HepG2 (cell line): ENCODE results near the gene PHF23. TPM values are rescaled to one million over a fixed set of nuclear protein-coding genes. Genes with fewer than 3 reads are reported as not detected.

Experiments used
- AHR ChIP-seq: IDR thresholded peaks from 2 replicates; pipeline ENCODE4 v1.6.1; 2018; ENCODE audit warnings: missing genetic modification reagents, missing compliant biosample characterization
- CREM ChIP-seq, 2 experiments: sonication (generic) in 1 of 2; formaldehyde crosslinking in 1 of 2; IDR thresholded peaks; 2 replicates each; pipeline versions ENCODE4 v1.4.0 to v1.6.1; 2016 to 2020; ENCODE audit warnings: antibody characterized with exemption in 1 of 2, mild to moderate bottlenecking in 1 of 2, missing genetic modification reagents in 1 of 2
- ELF3 ChIP-seq: IDR thresholded peaks from 2 replicates; pipeline ENCODE4 v1.6.1; 2016; ENCODE audit warnings: missing genetic modification reagents, missing compliant biosample characterization
- ELK4 ChIP-seq: sonication (generic); formaldehyde crosslinking; IDR thresholded peaks from 2 replicates; pipeline ENCODE4 v1.9.0; 2021; ENCODE audit warnings: missing genetic modification reagents, borderline replicate concordance
- FOSL2 ChIP-seq: sonication (generic); formaldehyde crosslinking; IDR thresholded peaks from 2 replicates; pipeline ENCODE4 v1.4.0; 2020; ENCODE audit warnings: missing genetic modification reagents
- GLI4 ChIP-seq: sonication (generic); formaldehyde crosslinking; IDR thresholded peaks from 2 replicates; pipeline ENCODE4 v1.5.1; 2020; ENCODE audit warnings: missing genetic modification reagents, mild to moderate bottlenecking, moderate library complexity, borderline replicate concordance
- JARID2 ChIP-seq: sonication (generic); formaldehyde crosslinking; IDR thresholded peaks from 2 replicates; pipeline ENCODE4 v1.8.1; 2023; ENCODE audit warnings: missing genetic modification reagents, inconsistent platforms; ENCODE audit not compliant: insufficient replicate concordance
- JDP2 ChIP-seq: sonication (generic); formaldehyde crosslinking; IDR thresholded peaks from 2 replicates; pipeline ENCODE4 v1.8.1; 2022; ENCODE audit warnings: missing genetic modification reagents, borderline replicate concordance
- KLF16 ChIP-seq, 2 experiments: sonication (generic) in 1 of 2; formaldehyde crosslinking in 1 of 2; IDR thresholded peaks; 2 replicates each; pipeline versions ENCODE4 v1.6.1 to v1.8.0; 2016 to 2023; ENCODE audit warnings: missing genetic modification reagents in 2 of 2, missing compliant biosample characterization in 1 of 2
- PHF8 ChIP-seq: sonication (generic); formaldehyde crosslinking; IDR thresholded peaks from 2 replicates; pipeline ENCODE4 v1.5.0; 2020; ENCODE audit warnings: missing genetic modification reagents
- RAD21 ChIP-seq: fragments of 450-650 bp; formaldehyde crosslinking; IDR thresholded peaks from 2 replicates; pipeline ENCODE4 v1.5.0; 2020; ENCODE audit warnings: mild to moderate bottlenecking
- SMAD3 ChIP-seq: sonication (generic); formaldehyde crosslinking; IDR thresholded peaks from 2 replicates; pipeline ENCODE4 v1.4.0; 2020; ENCODE audit warnings: missing genetic modification reagents
- SOX5 ChIP-seq: IDR thresholded peaks from 2 replicates; pipeline ENCODE4 v1.6.1; 2016; ENCODE audit warnings: borderline replicate concordance
- ZHX1 ChIP-seq: sonication (generic); formaldehyde crosslinking; IDR thresholded peaks from 2 replicates; pipeline ENCODE4 v1.8.1; 2022; ENCODE audit warnings: low read depth, mild to moderate bottlenecking, missing genetic modification reagents
- ZIK1 ChIP-seq: sonication (generic); formaldehyde crosslinking; IDR thresholded peaks from 2 replicates; pipeline ENCODE4 v1.5.0; 2020; ENCODE audit warnings: mild to moderate bottlenecking, low read depth, missing genetic modification reagents, borderline replicate concordance
- ZMYM3 ChIP-seq: sonication (generic); formaldehyde crosslinking; IDR thresholded peaks from 2 replicates; pipeline ENCODE4 v1.5.1; 2020; ENCODE audit warnings: mild to moderate bottlenecking, missing genetic modification reagents
- ZNF235 ChIP-seq: sonication (generic); formaldehyde crosslinking; IDR thresholded peaks from 2 replicates; pipeline ENCODE4 v1.8.1; 2023; ENCODE audit warnings: mild to moderate bottlenecking, missing genetic modification reagents, borderline replicate concordance
- ZNF280B ChIP-seq: sonication (generic); formaldehyde crosslinking; IDR thresholded peaks from 2 replicates; pipeline ENCODE4 v1.5.0; 2020; ENCODE audit warnings: missing genetic modification reagents, mild to moderate bottlenecking, borderline replicate concordance
- ZNF546 ChIP-seq: sonication (generic); formaldehyde crosslinking; conservative IDR thresholded peaks from 2 replicates; pipeline ENCODE4 v1.8.1; 2023; ENCODE audit warnings: mild to moderate bottlenecking, missing genetic modification reagents
- ZNF670 ChIP-seq: sonication (generic); formaldehyde crosslinking; IDR thresholded peaks from 2 replicates; pipeline ENCODE4 v1.8.0; 2022; ENCODE audit warnings: mild to moderate bottlenecking, missing genetic modification reagents, borderline replicate concordance
- ZNF746 ChIP-seq: sonication (generic); formaldehyde crosslinking; IDR thresholded peaks from 2 replicates; pipeline ENCODE4 v1.8.0; 2022; ENCODE audit warnings: mild to moderate bottlenecking, missing genetic modification reagents
- polyA plus RNA-seq, 8 experiments: library from polyadenylated mRNA; depleted of rRNA in 3 of 8; stranded (reverse) in 7 of 8; unstranded in 1 of 8; fragments of >200 nt; fragmentation: Illumina TruSeq in 4 of 8; extraction: Trizol in 4 of 8; gene quantifications; 2 replicates each; pipeline versions ENCODE4 v1.2.1 to v1.2.3, GENCODE V29; 2011 to 2016; ENCODE audit warnings: low read depth in 4 of 8, missing spikeins in 1 of 8, mixed read lengths in 1 of 8; ENCODE audit not compliant: insufficient read depth in 1 of 8
- total RNA-seq, 5 experiments: library from RNA; depleted of rRNA; stranded (reverse); fragments of >200 nt; fragmentation: Illumina TruSeq; extraction: Trizol; gene quantifications; 2 replicates each; pipeline ENCODE4 v1.2.3, GENCODE V29; 2016; ENCODE audit warnings: low read depth in 1 of 5

PHF23 gene
- total and polyA plus RNA-seq, 2 of the 13 experiments (the other 11 are each of a cell fraction or from before 2014, with no cell fraction given), result 27.6 to 33.2 TPM

GRCh38 chr17:7241783-7242716 lies 2.8 kb upstream of the PHF23 start, which contains the start of gene GABARAP (continued):
- TF ChIP-seq ZHX1 (CRISPR knock-in tag) (no peak; the same call in 1 of the 2 replicates), PHF8 (CRISPR knock-in tag) (peak; percentile 77), ELK4 (CRISPR knock-in tag) (no peak), CREM (IDR thresholded peaks at IDR 0.05) (no peak; the same call in 1 of the 2 replicates), CREM (CRISPR knock-in tag; IDR thresholded peaks at IDR 0.05) (no peak), JARID2 (CRISPR knock-in tag) (no peak), FOSL2 (no peak; the same call in none of the 2 replicates), RAD21 (0 out of 2 replicates have a peak, but pooled peaks have one; percentile 46), ZMYM3 (CRISPR knock-in tag) (no peak), ZNF546 (CRISPR knock-in tag) (0 out of 2 replicates have a peak, but pooled peaks have one; percentile 66), ZIK1 (no peak), ZNF235 (CRISPR knock-in tag) (peak; percentile 50; the same call in 1 of the 2 replicates), ZNF670 (CRISPR knock-in tag) (0 out of 2 replicates have a peak, but pooled peaks have one; percentile 8), ZNF746 (CRISPR knock-in tag) (0 out of 2 replicates have a peak, but pooled peaks have one; percentile 29), ZNF280B (peak; percentile 39; the same call in 1 of the 2 replicates), KLF16 (CRISPR knock-in tag; IDR thresholded peaks at IDR 0.05) (0 out of 4 replicates have a peak, but pooled peaks of 1 of the 2 experiments have one; percentile 8), SOX5 (peak; percentile 6; the same call in 1 of the 2 replicates), AHR (CRISPR knock-in tag) (no peak), ELF3 (peak; percentile 91), SMAD3 (CRISPR knock-in tag) (no peak), JDP2 (no peak; the same call in 1 of the 2 replicates), GLI4 (CRISPR knock-in tag) (peak; percentile 44; the same call in 1 of the 2 replicates)
